ENCODE measurements around the gene PKNOX2. TPM values are rescaled to one million over a fixed set of nuclear protein-coding genes. Genes with fewer than 3 reads are reported as not detected.

The PKNOX2 gene
- total RNA-seq, 5 donors from 2014 or later (not counting 1 experiment from before 2014, with no cell fraction given): 0.55 TPM; not detected in 4

DNA sequence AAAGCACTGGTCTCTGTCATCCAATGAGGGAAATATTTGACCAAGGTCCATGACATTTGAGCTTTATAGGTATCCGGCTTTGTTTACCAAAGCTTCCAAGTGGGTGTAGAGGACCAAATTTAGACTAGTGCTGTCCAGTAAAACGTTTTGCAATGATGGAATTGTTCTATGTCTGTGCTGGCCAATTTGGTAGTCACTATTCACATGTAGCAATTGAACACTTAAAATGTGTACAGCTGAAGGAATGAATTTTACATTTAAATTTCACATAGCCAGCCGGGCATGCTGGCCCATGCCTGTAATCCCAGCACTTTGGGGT lies 118.0 kb downstream of the PKNOX2 start:
- CTCF ChIA-PET: interaction anchor here in 1 of 2 donors (0.7 kb wide), 1 partner anchor 370 kb away, joined by 3 read pairs; no protein-coding TSS in a partner anchor
- POLR2A ChIA-PET: no interaction called here
- H3K36me3 Mint-ChIP-seq: no peaks in the 10 kb centered on the region
- H3K4me1 ChIP-seq (ENCODE audit: control insufficient read depth in 1 of 2, extremely low read depth in 1 of 2, insufficient read depth in 2 of 2, low read length in 2 of 2): no peaks in the 10 kb centered on the region
- no peak overlapping the region for H3K27ac ChIP-seq (ENCODE audit: low read length)
- peaks cover 11% of the 10 kb centered on the region in 2 donors for H3K27me3 Mint-ChIP-seq
- no peak overlapping the region for H3K27ac Mint-ChIP-seq
- no peaks in the 10 kb centered on the region for H3K36me3 ChIP-seq (ENCODE audit: control insufficient read depth in 2 of 2, extremely low read depth in 1 of 2, insufficient read depth in 1 of 2, low read length in 1 of 2)
- WGBS (ENCODE audit: insufficient coverage): 88% methylated on average over 1 of the region's 3 CpGs
- H3K9me3 Mint-ChIP-seq: no peaks in the 10 kb centered on the region
- H3K4me3 ChIP-seq (ENCODE audit: control insufficient read depth in 1 of 2, extremely low read depth in 1 of 2, low read length in 1 of 2): no peak overlapping the region
- no peaks in the 10 kb centered on the region for H3K9me3 ChIP-seq
- H3K27me3 ChIP-seq (replicated peaks in 1 of 2; ENCODE audit: control insufficient read depth in 2 of 2, extremely low read depth in 1 of 2, insufficient read depth in 2 of 2, low read length in 1 of 2): peaks cover 0 to 12% of the 10 kb centered on the region in 2 experiments
- no peak overlapping the region for H3K4me3 Mint-ChIP-seq
- no peak for ATAC-seq (replicated peaks in 1 of 4)
- no peaks in the 10 kb centered on the region for H3K4me1 Mint-ChIP-seq
- no peak for DNase-seq

DNA sequence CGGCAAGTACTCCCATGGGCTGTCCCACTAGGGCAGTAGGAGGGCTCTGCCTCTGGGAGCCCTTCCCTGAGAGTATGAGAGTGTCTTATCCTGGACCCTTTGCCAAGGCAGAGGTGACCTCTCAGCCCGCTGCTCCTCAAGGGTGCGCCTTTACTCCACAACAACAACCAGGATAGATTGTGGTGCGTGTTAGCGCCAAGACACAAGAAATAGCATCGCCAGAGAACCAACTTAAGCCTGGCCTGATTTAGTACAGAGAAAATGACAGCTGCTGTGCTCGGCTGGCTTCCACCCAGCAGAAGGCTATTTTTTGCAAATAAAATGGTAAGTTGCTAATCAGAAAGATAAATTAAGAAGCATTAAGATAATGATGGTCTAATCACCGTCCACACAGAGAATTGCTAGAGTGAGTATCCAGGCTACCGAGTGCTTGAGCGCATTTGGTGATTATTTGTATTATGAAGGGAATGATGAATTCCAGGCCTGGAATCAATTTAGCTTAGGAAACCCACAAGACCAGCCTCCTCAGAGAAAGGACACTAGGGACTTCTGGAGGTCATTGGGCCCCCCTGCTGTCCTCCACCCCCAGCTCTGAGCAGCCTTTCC lies 119.8 kb downstream of the PKNOX2 start:
- Histone ChIP-seq H3K36me3 (ENCODE audit: control insufficient read depth in 2 of 2, extremely low read depth in 1 of 2, insufficient read depth in 1 of 2, low read length in 1 of 2) (no peaks in the 10 kb centered on the region), H3K27me3 (replicated peaks in 1 of 2; ENCODE audit: control insufficient read depth in 2 of 2, extremely low read depth in 1 of 2, insufficient read depth in 2 of 2, low read length in 1 of 2) (peaks cover 0 to 22% of the 10 kb centered on the region in 2 experiments), H3K27ac (ENCODE audit: low read length) (no peak overlapping the region), H3K4me3 (ENCODE audit: control insufficient read depth in 1 of 2, extremely low read depth in 1 of 2, low read length in 1 of 2) (no peak overlapping the region), H3K9me3 (no peaks in the 10 kb centered on the region), H3K4me1 (ENCODE audit: control insufficient read depth in 1 of 2, extremely low read depth in 1 of 2, insufficient read depth in 2 of 2, low read length in 2 of 2) (no peaks in the 10 kb centered on the region)
- DNase-seq: no peak
- H3K27ac Mint-ChIP-seq: no peak overlapping the region
- H3K9me3 Mint-ChIP-seq: no peaks in the 10 kb centered on the region
- 90% methylated on average over 4 of the region's 10 CpGs for WGBS (ENCODE audit: insufficient coverage)
- no peak for ATAC-seq (replicated peaks in 1 of 4)
- no peaks in the 10 kb centered on the region for H3K4me1 Mint-ChIP-seq
- CTCF ChIA-PET: no interaction called here
- H3K36me3 Mint-ChIP-seq: no peaks in the 10 kb centered on the region
- peaks cover 14 to 19% of the 10 kb centered on the region in 2 donors for H3K27me3 Mint-ChIP-seq
- no peak overlapping the region for H3K4me3 Mint-ChIP-seq
- POLR2A ChIA-PET: no interaction called here

DNA sequence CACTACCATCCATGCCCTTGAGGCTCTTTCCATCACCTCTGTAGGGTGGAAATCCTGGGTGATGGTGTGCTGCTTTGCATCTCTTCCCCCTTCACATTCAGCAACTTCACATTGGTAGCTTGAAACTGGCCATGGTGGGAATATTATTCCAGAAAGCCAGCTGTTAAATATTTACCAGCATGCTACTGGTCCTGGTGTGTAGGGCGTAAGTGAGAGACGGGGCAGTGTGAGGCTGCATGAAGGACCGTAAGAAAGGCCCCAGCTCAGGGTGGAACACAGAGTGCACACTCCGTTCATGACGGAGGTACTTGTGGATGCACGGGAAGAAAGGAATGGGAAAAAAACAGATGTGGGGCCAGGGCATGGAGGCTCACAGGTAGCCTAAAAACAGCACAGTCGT lies 121.3 kb downstream of the PKNOX2 start:
- ChIA-PET POLR2A (no interaction called here), CTCF (no interaction called here)
- Histone ChIP-seq H3K9me3 (no peaks in the 10 kb centered on the region), H3K27me3 (replicated peaks in 1 of 2; ENCODE audit: control insufficient read depth in 2 of 2, extremely low read depth in 1 of 2, insufficient read depth in 2 of 2, low read length in 1 of 2) (peaks cover 0 to 27% of the 10 kb centered on the region in 2 experiments), H3K36me3 (ENCODE audit: control insufficient read depth in 2 of 2, extremely low read depth in 1 of 2, insufficient read depth in 1 of 2, low read length in 1 of 2) (no peaks in the 10 kb centered on the region), H3K27ac (ENCODE audit: low read length) (no peak overlapping the region), H3K4me1 (ENCODE audit: control insufficient read depth in 1 of 2, extremely low read depth in 1 of 2, insufficient read depth in 2 of 2, low read length in 2 of 2) (no peaks in the 10 kb centered on the region), H3K4me3 (ENCODE audit: control insufficient read depth in 1 of 2, extremely low read depth in 1 of 2, low read length in 1 of 2) (no peak overlapping the region)
- DNase-seq: no peak
- Mint-ChIP-seq H3K27me3 (peaks cover 14 to 17% of the 10 kb centered on the region in 2 donors), H3K9me3 (no peaks in the 10 kb centered on the region), H3K36me3 (no peaks in the 10 kb centered on the region), H3K4me1 (no peaks in the 10 kb centered on the region), H3K4me3 (no peak overlapping the region), H3K27ac (no peak overlapping the region)
- 100% methylated on average over 3 of the region's 7 CpGs for WGBS (ENCODE audit: insufficient coverage)
- ATAC-seq (replicated peaks in 1 of 4): no peak

DNA sequence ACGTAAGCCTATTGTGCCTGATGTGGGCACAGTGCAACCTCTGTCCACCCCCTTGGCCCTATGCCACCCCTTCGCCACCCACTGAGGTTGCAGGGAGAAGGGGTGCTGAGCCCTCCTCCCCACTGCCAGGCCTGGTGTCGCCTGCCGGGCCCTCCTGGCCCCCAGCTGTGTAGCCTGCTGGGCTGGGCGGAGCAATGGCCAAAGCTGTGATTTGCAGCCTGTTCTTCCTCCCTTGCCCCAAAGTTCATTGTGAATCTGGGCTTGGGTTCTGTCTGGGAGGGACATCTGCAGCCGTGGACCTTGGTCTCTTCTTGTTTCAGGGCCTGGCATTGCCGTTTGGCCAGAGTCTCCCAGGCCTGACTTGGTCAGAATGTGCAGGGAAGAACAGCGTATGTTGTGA lies 121.9 kb downstream of the PKNOX2 start:
- Histone ChIP-seq H3K9me3 (no peaks in the 10 kb centered on the region), H3K27ac (ENCODE audit: low read length) (no peak overlapping the region), H3K4me1 (ENCODE audit: control insufficient read depth in 1 of 2, extremely low read depth in 1 of 2, insufficient read depth in 2 of 2, low read length in 2 of 2) (no peaks in the 10 kb centered on the region), H3K27me3 (replicated peaks in 1 of 2; ENCODE audit: control insufficient read depth in 2 of 2, extremely low read depth in 1 of 2, insufficient read depth in 2 of 2, low read length in 1 of 2) (peaks cover 0 to 32% of the 10 kb centered on the region in 2 experiments), H3K36me3 (ENCODE audit: control insufficient read depth in 2 of 2, extremely low read depth in 1 of 2, insufficient read depth in 1 of 2, low read length in 1 of 2) (no peaks in the 10 kb centered on the region), H3K4me3 (ENCODE audit: control insufficient read depth in 1 of 2, extremely low read depth in 1 of 2, low read length in 1 of 2) (no peak overlapping the region)
- Mint-ChIP-seq H3K4me1 (no peaks in the 10 kb centered on the region), H3K27me3 (peaks cover 10 to 15% of the 10 kb centered on the region in 2 donors), H3K9me3 (no peaks in the 10 kb centered on the region), H3K36me3 (no peaks in the 10 kb centered on the region), H3K27ac (no peak overlapping the region), H3K4me3 (no peak overlapping the region)
- ChIA-PET POLR2A (no interaction called here), CTCF (no interaction called here)
- WGBS (ENCODE audit: insufficient coverage): 48% methylated on average over 3 of the region's 8 CpGs
- no peak for DNase-seq
- ATAC-seq (replicated peaks in 1 of 4): no peak

DNA sequence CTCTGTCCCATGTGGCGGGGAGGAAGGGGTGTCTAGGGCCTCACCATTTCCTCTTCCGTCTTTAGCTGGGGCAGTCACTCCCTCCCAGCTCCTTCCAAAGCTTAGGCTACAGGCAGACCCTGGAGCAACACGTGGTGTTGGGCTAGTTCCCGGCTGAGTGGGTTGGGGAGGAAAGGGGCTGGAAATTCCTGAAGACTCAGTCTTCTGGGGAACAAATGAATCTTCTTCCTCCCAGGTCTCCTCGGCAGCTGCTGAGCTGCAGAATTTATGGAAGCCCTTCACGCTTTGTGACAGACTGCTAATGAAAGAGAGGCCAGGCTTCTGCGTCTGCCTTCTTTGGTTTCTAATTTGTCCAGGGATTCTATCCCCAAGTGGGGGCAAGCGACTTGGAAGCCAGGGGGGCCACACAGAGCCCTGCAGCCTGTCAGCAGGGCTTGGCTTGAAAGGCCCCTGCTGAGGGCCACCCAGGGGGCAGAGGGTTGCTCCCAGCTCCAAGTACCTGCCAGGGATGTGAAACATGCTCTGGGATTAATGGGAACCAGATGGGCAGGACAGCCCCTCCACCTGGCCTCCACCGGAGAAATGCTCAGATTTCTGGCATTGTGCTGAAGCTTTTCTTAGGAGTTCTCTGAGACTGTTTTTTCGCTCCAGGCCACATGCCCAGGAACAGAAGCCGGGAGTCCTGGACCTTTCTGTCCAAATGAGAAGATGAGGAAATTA lies 123.1 kb downstream of the PKNOX2 start:
- DNase-seq (no peak), ATAC-seq (replicated peaks in 1 of 4) (no peak)
- Mint-ChIP-seq H3K9me3 (no peaks in the 10 kb centered on the region), H3K4me3 (no peak overlapping the region), H3K27me3 (peaks cover 10 to 15% of the 10 kb centered on the region in 2 donors), H3K4me1 (no peaks in the 10 kb centered on the region), H3K27ac (no peak overlapping the region), H3K36me3 (no peaks in the 10 kb centered on the region)
- peaks cover 0 to 35% of the 10 kb centered on the region in 2 experiments for H3K27me3 ChIP-seq (replicated peaks in 1 of 2; ENCODE audit: control insufficient read depth in 2 of 2, extremely low read depth in 1 of 2, insufficient read depth in 2 of 2, low read length in 1 of 2)
- H3K4me3 ChIP-seq (ENCODE audit: control insufficient read depth in 1 of 2, extremely low read depth in 1 of 2, low read length in 1 of 2): no peak overlapping the region
- no peaks in the 10 kb centered on the region for H3K36me3 ChIP-seq (ENCODE audit: control insufficient read depth in 2 of 2, extremely low read depth in 1 of 2, insufficient read depth in 1 of 2, low read length in 1 of 2)
- H3K27ac ChIP-seq (ENCODE audit: low read length): no peak overlapping the region
- CTCF ChIA-PET: no interaction called here
- H3K4me1 ChIP-seq (ENCODE audit: control insufficient read depth in 1 of 2, extremely low read depth in 1 of 2, insufficient read depth in 2 of 2, low read length in 2 of 2): no peaks in the 10 kb centered on the region
- WGBS (ENCODE audit: insufficient coverage): 85% methylated on average over 6 of the region's 11 CpGs
- no peaks in the 10 kb centered on the region for H3K9me3 ChIP-seq
- POLR2A ChIA-PET: no interaction called here

DNA sequence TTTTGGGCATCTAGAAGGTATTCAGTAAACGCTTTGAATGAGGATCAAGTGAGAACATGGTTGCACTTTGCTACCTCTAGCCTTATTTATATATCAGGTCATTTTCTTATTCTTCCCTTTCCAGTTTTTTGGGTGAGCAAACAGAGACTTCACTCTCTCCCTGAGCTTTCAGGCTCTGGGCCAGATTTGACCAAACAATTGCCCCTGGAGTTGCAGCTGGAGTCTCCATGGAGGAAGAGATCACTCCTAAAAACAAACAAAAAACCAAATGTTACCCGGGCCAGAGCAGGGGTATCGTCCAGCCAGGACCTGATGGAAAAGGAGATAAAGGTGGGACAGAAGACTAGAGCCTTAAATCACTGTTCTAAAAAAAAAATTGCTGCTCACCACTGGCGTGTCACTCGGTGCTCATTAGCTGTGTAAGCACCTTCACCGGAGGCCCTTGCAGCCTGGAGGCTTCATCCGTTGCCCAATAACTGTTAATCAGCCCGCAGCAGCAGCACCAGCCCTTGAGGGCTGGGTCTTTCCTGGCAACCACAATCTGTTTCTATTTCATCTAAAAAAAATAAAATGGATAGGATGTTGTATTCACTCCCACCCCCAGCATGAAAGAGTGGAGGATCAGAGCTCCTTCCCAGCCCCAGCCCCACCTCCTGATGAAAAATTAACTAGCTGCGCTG lies 125.0 kb downstream of the PKNOX2 start:
- H3K36me3 ChIP-seq (ENCODE audit: control insufficient read depth in 2 of 2, extremely low read depth in 1 of 2, insufficient read depth in 1 of 2, low read length in 1 of 2): no peaks in the 10 kb centered on the region
- ChIA-PET CTCF (no interaction called here), POLR2A (no interaction called here)
- Mint-ChIP-seq H3K4me3 (no peak overlapping the region), H3K4me1 (no peaks in the 10 kb centered on the region), H3K9me3 (no peaks in the 10 kb centered on the region), H3K27ac (no peak overlapping the region), H3K27me3 (peaks cover 13 to 18% of the 10 kb centered on the region in 2 donors), H3K36me3 (no peaks in the 10 kb centered on the region)
- H3K27me3 ChIP-seq (replicated peaks in 1 of 2; ENCODE audit: control insufficient read depth in 2 of 2, extremely low read depth in 1 of 2, insufficient read depth in 2 of 2, low read length in 1 of 2): peaks cover 0 to 38% of the 10 kb centered on the region in 2 experiments
- DNase-seq (no peak), ATAC-seq (replicated peaks in 1 of 4) (no peak)
- no peaks in the 10 kb centered on the region for H3K9me3 ChIP-seq
- no peaks in the 10 kb centered on the region for H3K4me1 ChIP-seq (ENCODE audit: control insufficient read depth in 1 of 2, extremely low read depth in 1 of 2, insufficient read depth in 2 of 2, low read length in 2 of 2)
- no peak overlapping the region for H3K4me3 ChIP-seq (ENCODE audit: control insufficient read depth in 1 of 2, extremely low read depth in 1 of 2, low read length in 1 of 2)
- H3K27ac ChIP-seq (ENCODE audit: low read length): no peak overlapping the region
- WGBS (ENCODE audit: insufficient coverage): 38% methylated on average over 4 of the region's 9 CpGs
